ENCODE measurements around the gene ANKRD30A.

DNA sequence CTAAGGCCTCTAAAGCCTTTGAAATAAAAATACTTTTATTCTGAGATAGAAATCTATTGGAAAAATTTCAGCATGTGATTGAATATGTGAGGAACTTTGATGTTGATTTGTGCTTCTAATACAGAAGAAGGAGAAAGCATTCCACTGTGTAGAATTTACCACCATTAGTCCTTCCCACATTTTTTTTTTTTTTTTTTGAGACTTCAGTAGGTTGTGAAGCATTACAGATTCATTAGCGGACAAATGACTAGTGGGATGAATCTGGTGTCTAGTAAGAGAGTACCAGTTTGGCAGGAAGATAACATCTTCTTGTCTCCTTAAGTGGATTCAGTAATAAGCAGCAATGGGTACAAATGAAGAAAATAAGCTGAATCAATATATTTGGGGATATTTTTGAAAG lies 95.5 kb downstream of the ANKRD30A start:
- TF ChIP-seq, protein P1, sequence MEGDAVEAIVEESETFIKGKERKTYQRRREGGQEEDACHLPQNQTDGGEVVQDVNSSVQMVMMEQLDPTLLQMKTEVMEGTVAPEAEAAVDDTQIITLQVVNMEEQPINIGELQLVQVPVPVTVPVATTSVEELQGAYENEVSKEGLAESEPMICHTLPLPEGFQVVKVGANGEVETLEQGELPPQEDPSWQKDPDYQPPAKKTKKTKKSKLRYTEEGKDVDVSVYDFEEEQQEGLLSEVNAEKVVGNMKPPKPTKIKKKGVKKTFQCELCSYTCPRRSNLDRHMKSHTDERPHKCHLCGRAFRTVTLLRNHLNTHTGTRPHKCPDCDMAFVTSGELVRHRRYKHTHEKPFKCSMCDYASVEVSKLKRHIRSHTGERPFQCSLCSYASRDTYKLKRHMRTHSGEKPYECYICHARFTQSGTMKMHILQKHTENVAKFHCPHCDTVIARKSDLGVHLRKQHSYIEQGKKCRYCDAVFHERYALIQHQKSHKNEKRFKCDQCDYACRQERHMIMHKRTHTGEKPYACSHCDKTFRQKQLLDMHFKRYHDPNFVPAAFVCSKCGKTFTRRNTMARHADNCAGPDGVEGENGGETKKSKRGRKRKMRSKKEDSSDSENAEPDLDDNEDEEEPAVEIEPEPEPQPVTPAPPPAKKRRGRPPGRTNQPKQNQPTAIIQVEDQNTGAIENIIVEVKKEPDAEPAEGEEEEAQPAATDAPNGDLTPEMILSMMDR (IDR thresholded peaks at IDR 0.05) = no peak
- no peak for TF ChIP-seq POLR2A (IDR thresholded peaks at IDR 0.05)
